ENCODE measurements around the gene ALKBH3. TPM values are rescaled to one million over a fixed set of nuclear protein-coding genes. Genes with fewer than 3 reads are reported as not detected.

The ALKBH3 gene
- total RNA-seq, 1 donor: 20.0 TPM

- Histone ChIP-seq H3K4me3 (ENCODE audit: low read length) (no peak overlapping the region), H3K9me3 (ENCODE audit: low read depth, low read length) (no peaks in the 10 kb centered on the region), H3K27me3 (ENCODE audit: insufficient read depth, low read length) (no peaks in the 10 kb centered on the region), H3K4me1 (ENCODE audit: insufficient read depth, low read length) (no peaks in the 10 kb centered on the region)
These were observed 25.2 kb downstream of the ALKBH3 start for GRCh38 chr11:43905813-43906241.

- Histone ChIP-seq H3K4me1 (ENCODE audit: insufficient read depth, low read length) (no peaks in the 10 kb centered on the region), H3K27me3 (ENCODE audit: insufficient read depth, low read length) (no peaks in the 10 kb centered on the region), H3K4me3 (ENCODE audit: low read length) (no peak overlapping the region), H3K9me3 (ENCODE audit: low read depth, low read length) (no peaks in the 10 kb centered on the region)
These were observed 26.7 kb downstream of the ALKBH3 start for GRCh38 chr11:43907028-43907975.

- Histone ChIP-seq H3K4me3 (ENCODE audit: low read length) (no peak overlapping the region), H3K4me1 (ENCODE audit: insufficient read depth, low read length) (no peaks in the 10 kb centered on the region), H3K9me3 (ENCODE audit: low read depth, low read length) (no peaks in the 10 kb centered on the region), H3K27me3 (ENCODE audit: insufficient read depth, low read length) (no peaks in the 10 kb centered on the region)
These were observed 27.6 kb downstream of the ALKBH3 start for GRCh38 chr11:43908191-43908590.

GRCh38 chr11:43908683-43909082 is 28.1 kb downstream of the ALKBH3 start:
- H3K27me3 ChIP-seq (ENCODE audit: insufficient read depth, low read length): no peaks in the 10 kb centered on the region
- H3K9me3 ChIP-seq (ENCODE audit: low read depth, low read length): no peaks in the 10 kb centered on the region
- H3K4me1 ChIP-seq (ENCODE audit: insufficient read depth, low read length): no peaks in the 10 kb centered on the region
- H3K4me3 ChIP-seq (ENCODE audit: low read length): no peak overlapping the region

- Histone ChIP-seq H3K27me3 (ENCODE audit: insufficient read depth, low read length) (no peaks in the 10 kb centered on the region), H3K4me1 (ENCODE audit: insufficient read depth, low read length) (no peaks in the 10 kb centered on the region), H3K9me3 (ENCODE audit: low read depth, low read length) (no peaks in the 10 kb centered on the region), H3K4me3 (ENCODE audit: low read length) (no peak overlapping the region)
These were observed 33.3 kb downstream of the ALKBH3 start for GRCh38 chr11:43913829-43914380.

GRCh38 chr11:43914466-43914865 is 33.8 kb downstream of the ALKBH3 start:
- Histone ChIP-seq H3K27me3 (ENCODE audit: insufficient read depth, low read length) (no peaks in the 10 kb centered on the region), H3K4me1 (ENCODE audit: insufficient read depth, low read length) (no peaks in the 10 kb centered on the region), H3K4me3 (ENCODE audit: low read length) (no peak overlapping the region), H3K9me3 (ENCODE audit: low read depth, low read length) (no peaks in the 10 kb centered on the region)

- no peaks in the 10 kb centered on the region for H3K27me3 ChIP-seq (ENCODE audit: insufficient read depth, low read length)
- H3K9me3 ChIP-seq (ENCODE audit: low read depth, low read length): no peaks in the 10 kb centered on the region
- no peak overlapping the region for H3K4me3 ChIP-seq (ENCODE audit: low read length)
- no peaks in the 10 kb centered on the region for H3K4me1 ChIP-seq (ENCODE audit: insufficient read depth, low read length)
These were observed 36.0 kb downstream of the ALKBH3 start for GRCh38 chr11:43916621-43917020.

GRCh38 chr11:43917851-43918250 is 37.2 kb downstream of the ALKBH3 start:
- H3K4me1 ChIP-seq (ENCODE audit: insufficient read depth, low read length): no peaks in the 10 kb centered on the region
- H3K9me3 ChIP-seq (ENCODE audit: low read depth, low read length): no peaks in the 10 kb centered on the region
- H3K27me3 ChIP-seq (ENCODE audit: insufficient read depth, low read length): no peaks in the 10 kb centered on the region
- no peak overlapping the region for H3K4me3 ChIP-seq (ENCODE audit: low read length)

- no peaks in the 10 kb centered on the region for H3K9me3 ChIP-seq (ENCODE audit: low read depth, low read length)
- no peaks in the 10 kb centered on the region for H3K4me1 ChIP-seq (ENCODE audit: insufficient read depth, low read length)
- H3K27me3 ChIP-seq (ENCODE audit: insufficient read depth, low read length): no peaks in the 10 kb centered on the region
- H3K4me3 ChIP-seq (ENCODE audit: low read length): no peak overlapping the region
These were observed 38.0 kb downstream of the ALKBH3 start for GRCh38 chr11:43918662-43919061.

- Histone ChIP-seq H3K4me1 (ENCODE audit: insufficient read depth, low read length) (no peaks in the 10 kb centered on the region), H3K9me3 (ENCODE audit: low read depth, low read length) (no peaks in the 10 kb centered on the region), H3K27me3 (ENCODE audit: insufficient read depth, low read length) (no peaks in the 10 kb centered on the region), H3K4me3 (ENCODE audit: low read length) (no peak overlapping the region)
These were observed 39.4 kb downstream of the ALKBH3 start for GRCh38 chr11:43919852-43920597.

GRCh38 chr11:43920598-43921419 is 40.2 kb downstream of the ALKBH3 start:
- Histone ChIP-seq H3K9me3 (ENCODE audit: low read depth, low read length) (no peaks in the 10 kb centered on the region), H3K27me3 (ENCODE audit: insufficient read depth, low read length) (no peaks in the 10 kb centered on the region), H3K4me3 (ENCODE audit: low read length) (no peak overlapping the region), H3K4me1 (ENCODE audit: insufficient read depth, low read length) (no peaks in the 10 kb centered on the region)

- Histone ChIP-seq H3K4me1 (ENCODE audit: insufficient read depth, low read length) (no peaks in the 10 kb centered on the region), H3K9me3 (ENCODE audit: low read depth, low read length) (no peaks in the 10 kb centered on the region), H3K4me3 (ENCODE audit: low read length) (no peak overlapping the region), H3K27me3 (ENCODE audit: insufficient read depth, low read length) (no peaks in the 10 kb centered on the region)
These were observed 41.1 kb downstream of the ALKBH3 start for GRCh38 chr11:43921561-43922294.

- no peaks in the 10 kb centered on the region for H3K9me3 ChIP-seq (ENCODE audit: low read depth, low read length)
- H3K4me1 ChIP-seq (ENCODE audit: insufficient read depth, low read length): no peaks in the 10 kb centered on the region
- no peak overlapping the region for H3K4me3 ChIP-seq (ENCODE audit: low read length)
- H3K27me3 ChIP-seq (ENCODE audit: insufficient read depth, low read length): no peaks in the 10 kb centered on the region
These were observed 41.6 kb downstream of the ALKBH3 start for GRCh38 chr11:43922295-43922648.

GRCh38 chr11:43922744-43923405 is 42.2 kb downstream of the ALKBH3 start:
- H3K9me3 ChIP-seq (ENCODE audit: low read depth, low read length): no peaks in the 10 kb centered on the region
- H3K27me3 ChIP-seq (ENCODE audit: insufficient read depth, low read length): no peaks in the 10 kb centered on the region
- no peaks in the 10 kb centered on the region for H3K4me1 ChIP-seq (ENCODE audit: insufficient read depth, low read length)
- H3K4me3 ChIP-seq (ENCODE audit: low read length): no peak overlapping the region
